Subcutaneous preadipocyte (primary cell): ENCODE data around the gene CYFIP1. TPM values are rescaled to one million over a fixed set of nuclear protein-coding genes. Genes with fewer than 3 reads are reported as not detected.

Experiments
- total RNA-seq: library from RNA; depleted of rRNA; stranded (reverse); fragments of >200 nt; gene quantifications from 2 replicates; pipeline ENCODE4 v1.2.3, GENCODE V29; 2012

CYFIP1 gene
- 107 and 114 TPM in 2 replicates for total RNA-seq

DNA sequence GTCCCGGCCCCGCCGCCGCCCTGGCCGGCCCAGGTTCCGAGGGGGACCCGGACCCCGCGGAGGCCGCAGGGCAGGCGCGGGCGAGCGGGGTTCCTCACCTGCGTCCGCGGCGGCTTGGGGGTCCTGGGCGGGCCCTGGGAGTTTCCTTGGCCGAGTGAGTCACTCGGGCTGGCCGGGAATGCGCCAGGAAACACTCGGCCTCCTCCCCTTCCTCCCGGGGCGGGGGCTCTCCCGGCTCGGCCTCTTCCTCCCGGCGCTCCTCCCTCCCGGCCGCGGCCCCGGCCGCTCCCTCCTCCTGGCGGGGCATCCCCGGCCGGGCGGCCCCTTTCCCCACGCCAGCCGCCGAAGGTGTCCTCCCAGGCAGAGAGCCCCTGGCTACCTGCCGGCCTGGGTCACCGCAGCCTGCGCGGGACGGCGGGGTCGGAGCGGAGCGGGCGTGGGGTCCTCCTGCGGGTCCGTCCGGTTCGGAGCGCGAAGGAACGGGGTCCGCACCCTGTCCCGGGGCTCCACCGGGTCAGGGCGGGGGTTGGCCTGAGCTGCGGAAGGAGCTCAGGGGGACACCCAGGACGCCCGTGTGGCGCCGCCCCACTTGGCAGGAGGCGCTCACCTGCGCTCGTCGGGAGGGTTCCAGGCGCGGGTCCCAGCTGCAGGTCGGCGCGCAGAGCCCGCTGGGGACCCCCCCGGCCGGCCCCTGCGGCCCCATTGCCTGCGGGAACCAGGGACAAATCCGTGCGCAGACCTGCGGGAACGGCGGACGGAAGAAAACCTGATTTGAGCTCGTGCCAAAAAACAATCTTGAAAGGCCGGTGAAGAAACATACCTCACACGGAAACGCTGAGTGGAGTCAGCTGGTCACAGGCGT, at the start of gene CYFIP1:
Gene CYFIP1 (minus strand): TSS at position 180 of the 862 bp plus-strand sequence. CDS start 33,083 bp downstream, outside the sequence.

GRCh38 chr15:22838292-22839042, 141.7 kb downstream of the CYFIP1 start, which contains the start of gene NIPA2:
NIPA2 (plus strand) TSS chr15:22838666; CDS start chr15:22851732, 13,066 bp downstream.

Other genes starting within 250 kb of the CYFIP1 start
- gene NIPA1, start 193.7 kb downstream of the CYFIP1 start, total RNA-seq: 5.5 and 7.6 TPM in 2 replicates
- gene NIPA2, start 141.7 kb downstream of the CYFIP1 start, total RNA-seq: 47.8 and 58.3 TPM in 2 replicates
- 19.5 and 35.8 TPM in 2 replicates for gene TUBGCP5, start 59.2 kb upstream of the CYFIP1 start, total RNA-seq
- gene GOLGA6L1, start 156.5 kb upstream of the CYFIP1 start, total RNA-seq: not detected in 2 replicates